Measurements from ENCODE around the gene PCDH18. TPM values are rescaled to one million over a fixed set of nuclear protein-coding genes. Genes with fewer than 3 reads are reported as not detected.
"Not testable (repeated sequence)": the region's sequence is repeated elsewhere in the genome, so short reads cannot be mapped to it uniquely, and the experiment has no call there.

Gene PCDH18, protein sequence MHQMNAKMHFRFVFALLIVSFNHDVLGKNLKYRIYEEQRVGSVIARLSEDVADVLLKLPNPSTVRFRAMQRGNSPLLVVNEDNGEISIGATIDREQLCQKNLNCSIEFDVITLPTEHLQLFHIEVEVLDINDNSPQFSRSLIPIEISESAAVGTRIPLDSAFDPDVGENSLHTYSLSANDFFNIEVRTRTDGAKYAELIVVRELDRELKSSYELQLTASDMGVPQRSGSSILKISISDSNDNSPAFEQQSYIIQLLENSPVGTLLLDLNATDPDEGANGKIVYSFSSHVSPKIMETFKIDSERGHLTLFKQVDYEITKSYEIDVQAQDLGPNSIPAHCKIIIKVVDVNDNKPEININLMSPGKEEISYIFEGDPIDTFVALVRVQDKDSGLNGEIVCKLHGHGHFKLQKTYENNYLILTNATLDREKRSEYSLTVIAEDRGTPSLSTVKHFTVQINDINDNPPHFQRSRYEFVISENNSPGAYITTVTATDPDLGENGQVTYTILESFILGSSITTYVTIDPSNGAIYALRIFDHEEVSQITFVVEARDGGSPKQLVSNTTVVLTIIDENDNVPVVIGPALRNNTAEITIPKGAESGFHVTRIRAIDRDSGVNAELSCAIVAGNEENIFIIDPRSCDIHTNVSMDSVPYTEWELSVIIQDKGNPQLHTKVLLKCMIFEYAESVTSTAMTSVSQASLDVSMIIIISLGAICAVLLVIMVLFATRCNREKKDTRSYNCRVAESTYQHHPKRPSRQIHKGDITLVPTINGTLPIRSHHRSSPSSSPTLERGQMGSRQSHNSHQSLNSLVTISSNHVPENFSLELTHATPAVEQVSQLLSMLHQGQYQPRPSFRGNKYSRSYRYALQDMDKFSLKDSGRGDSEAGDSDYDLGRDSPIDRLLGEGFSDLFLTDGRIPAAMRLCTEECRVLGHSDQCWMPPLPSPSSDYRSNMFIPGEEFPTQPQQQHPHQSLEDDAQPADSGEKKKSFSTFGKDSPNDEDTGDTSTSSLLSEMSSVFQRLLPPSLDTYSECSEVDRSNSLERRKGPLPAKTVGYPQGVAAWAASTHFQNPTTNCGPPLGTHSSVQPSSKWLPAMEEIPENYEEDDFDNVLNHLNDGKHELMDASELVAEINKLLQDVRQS
- under 0.01 TPM for total RNA-seq

- DNase-seq (ENCODE audit: low read depth in 2 of 3, low spot score in 2 of 3) = no peak
Measured at GRCh38 chr4:137531986-137532868, at the start of gene PCDH18. Gene PCDH18, minus strand, starts transcription at chr4:137532494. Its CDS starts 406 bp downstream, at chr4:137532088.

GRCh38 chr4:137576446-137576845 is 44.2 kb upstream of the PCDH18 start:
- no peak for DNase-seq (ENCODE audit: low read depth in 2 of 3, low spot score in 2 of 3)

- no peak for DNase-seq (ENCODE audit: low read depth in 2 of 3, low spot score in 2 of 3)
Measured at GRCh38 chr4:137572647-137573046, 40.4 kb upstream of the PCDH18 start.

DNA sequence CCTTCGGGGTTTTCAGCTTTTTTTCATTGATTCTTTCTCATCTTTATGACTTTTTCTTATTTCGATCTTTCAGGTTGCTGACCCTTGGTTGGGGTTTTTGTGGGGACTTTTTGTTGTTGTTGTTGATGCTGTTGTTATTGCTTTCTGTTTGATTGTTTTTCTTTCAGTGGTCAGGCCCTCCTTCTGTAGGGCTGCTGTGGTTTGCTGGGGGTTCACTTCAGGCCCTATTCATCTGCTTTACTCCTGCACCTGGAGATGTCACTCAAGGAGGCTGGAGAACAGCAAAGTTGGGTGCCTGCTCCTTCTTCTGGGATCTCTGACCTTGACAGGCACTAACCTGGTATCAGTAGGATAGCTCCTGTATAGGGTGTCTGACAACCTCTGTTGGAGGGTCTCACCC is 39.9 kb upstream of the PCDH18 start:
- no peak for DNase-seq (ENCODE audit: low read depth in 2 of 3, low spot score in 2 of 3)

DNA sequence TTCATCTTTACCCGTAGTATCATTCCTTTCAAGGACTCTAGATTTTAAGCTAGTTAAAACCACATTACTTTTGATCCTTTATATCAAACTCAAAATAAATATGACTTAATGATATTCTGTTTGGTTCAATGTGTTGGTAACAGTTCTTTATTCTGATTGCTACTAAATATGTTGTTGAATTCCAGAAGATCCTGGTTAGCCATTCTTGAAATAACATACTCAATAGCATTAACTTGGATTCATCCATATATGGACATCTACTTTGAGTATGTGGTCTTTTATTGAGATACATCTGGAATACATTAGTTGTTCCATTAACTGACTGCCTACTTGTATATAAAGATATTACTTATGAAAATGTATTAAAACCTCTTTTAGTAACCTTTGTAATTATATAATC is 27.5 kb upstream of the PCDH18 start:
- no peak for DNase-seq (ENCODE audit: low read depth in 2 of 3, low spot score in 2 of 3)

DNA sequence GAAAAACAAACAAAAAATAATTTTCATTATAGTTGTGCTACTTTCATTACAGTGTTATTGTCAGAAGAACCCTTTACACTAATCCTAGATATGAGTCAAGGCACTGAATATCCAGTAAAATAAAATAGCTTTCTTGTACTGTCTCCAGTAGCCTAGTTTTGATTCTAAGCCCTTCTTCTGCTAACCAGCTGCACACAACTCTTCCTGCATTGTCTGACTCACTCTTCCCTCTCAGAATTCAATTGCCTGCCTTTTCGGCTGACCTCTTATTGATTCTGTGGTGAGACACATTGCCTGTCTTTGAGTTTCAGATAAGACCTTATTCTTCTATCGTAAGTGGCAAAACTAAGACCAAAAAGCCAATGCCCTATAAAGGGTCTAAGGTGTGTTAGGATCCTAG is 26.7 kb upstream of the PCDH18 start:
- no peak for DNase-seq (ENCODE audit: low read depth in 2 of 3, low spot score in 2 of 3)

GRCh38 chr4:137545461-137545861 is 13.2 kb upstream of the PCDH18 start:
- DNase-seq (ENCODE audit: low read depth in 2 of 3, low spot score in 2 of 3) = no peak

DNA sequence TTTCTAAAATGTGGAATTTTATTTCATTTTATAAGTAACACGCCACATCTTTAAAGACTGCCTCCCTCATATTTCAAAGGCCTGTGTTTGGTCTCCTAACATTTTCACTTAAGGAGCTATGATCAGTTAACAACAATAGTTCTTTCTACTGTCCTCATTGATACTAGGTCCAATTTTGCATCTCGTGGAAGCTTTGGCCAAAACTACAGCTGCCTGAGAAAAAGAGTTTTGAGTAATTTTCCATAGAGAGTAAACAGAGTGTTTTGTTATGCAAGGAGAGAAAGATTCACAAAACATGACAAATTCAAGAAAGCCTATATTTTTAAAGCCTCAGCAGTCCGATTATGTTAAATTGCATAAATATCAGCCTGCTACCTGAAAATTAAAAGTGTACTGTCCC is 11.4 kb upstream of the PCDH18 start:
- DNase-seq (ENCODE audit: low read depth in 2 of 3, low spot score in 2 of 3) = no peak

- no peak for DNase-seq (ENCODE audit: low read depth in 2 of 3, low spot score in 2 of 3)
Measured at GRCh38 chr4:137543198-137543597, 10.9 kb upstream of the PCDH18 start.

- DNase-seq (ENCODE audit: low read depth in 2 of 3, low spot score in 2 of 3) = no peak
Measured at GRCh38 chr4:137541876-137542646, 9.8 kb upstream of the PCDH18 start.

DNA sequence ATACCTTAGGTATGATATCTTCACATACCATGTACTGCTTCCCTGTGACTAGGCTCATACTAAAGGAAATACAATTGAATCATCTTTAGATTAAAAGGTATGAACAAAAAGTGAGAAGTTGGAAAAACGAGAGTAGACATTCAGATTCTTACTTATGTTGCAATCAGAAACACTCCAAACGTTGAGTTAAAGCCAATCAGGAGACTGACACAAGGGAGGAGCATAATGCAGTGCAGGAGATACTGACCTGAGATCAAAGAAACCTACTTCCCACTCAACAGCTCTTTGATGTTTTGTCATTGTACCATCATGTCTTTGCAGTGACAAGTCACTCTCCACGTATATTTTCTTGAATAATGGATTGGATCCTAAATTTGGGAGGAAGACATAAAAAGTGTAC is 8.9 kb upstream of the PCDH18 start:
- DNase-seq (ENCODE audit: low read depth in 2 of 3, low spot score in 2 of 3) = no peak

- DNase-seq (ENCODE audit: low read depth in 2 of 3, low spot score in 2 of 3) = no peak
Measured at GRCh38 chr4:137540356-137540755, 8.1 kb upstream of the PCDH18 start.

GRCh38 chr4:137538526-137538925 is 6.2 kb upstream of the PCDH18 start:
- DNase-seq (ENCODE audit: low read depth in 2 of 3, low spot score in 2 of 3) = no peak

GRCh38 chr4:137537807-137538206 is 5.5 kb upstream of the PCDH18 start:
- not testable (repeated sequence) for DNase-seq (ENCODE audit: low read depth in 2 of 3, low spot score in 2 of 3)

DNA sequence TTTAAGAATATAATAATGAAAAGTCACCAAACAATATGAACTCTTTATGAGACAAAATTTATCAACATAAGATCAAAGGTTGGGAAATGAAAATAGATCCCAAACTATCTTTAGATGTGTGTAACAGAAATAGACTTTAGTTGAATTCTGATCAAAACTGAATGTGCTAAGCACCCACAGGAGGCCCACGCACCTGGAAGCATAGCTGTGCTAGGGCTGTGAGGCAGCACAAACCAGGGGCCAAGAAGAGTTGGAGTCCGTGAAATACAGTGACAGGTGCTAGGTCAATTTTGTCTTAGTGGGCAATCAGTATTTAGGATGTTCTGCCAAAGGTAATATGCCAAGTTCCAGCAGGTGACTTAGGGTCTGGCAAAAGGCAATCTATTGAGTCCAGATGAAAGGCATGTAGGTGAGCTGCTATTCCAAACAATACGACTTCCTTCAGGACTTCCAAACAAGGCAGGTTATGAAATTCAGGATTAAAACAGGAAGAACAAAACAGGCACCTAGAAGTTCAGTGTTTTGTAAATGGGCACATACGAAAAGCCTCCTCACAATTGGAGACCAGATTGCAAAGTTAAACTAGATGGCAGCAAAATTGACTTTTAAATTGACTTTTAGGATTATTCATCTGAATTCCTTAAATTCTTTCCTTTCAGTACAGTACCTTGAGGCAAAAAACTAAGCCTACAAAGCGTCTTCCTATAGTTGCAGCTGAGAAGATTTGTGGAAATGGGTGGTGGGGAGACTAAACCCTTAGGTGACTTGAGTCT is 4.7 kb upstream of the PCDH18 start:
- no peak for DNase-seq (ENCODE audit: low read depth in 2 of 3, low spot score in 2 of 3)

DNA sequence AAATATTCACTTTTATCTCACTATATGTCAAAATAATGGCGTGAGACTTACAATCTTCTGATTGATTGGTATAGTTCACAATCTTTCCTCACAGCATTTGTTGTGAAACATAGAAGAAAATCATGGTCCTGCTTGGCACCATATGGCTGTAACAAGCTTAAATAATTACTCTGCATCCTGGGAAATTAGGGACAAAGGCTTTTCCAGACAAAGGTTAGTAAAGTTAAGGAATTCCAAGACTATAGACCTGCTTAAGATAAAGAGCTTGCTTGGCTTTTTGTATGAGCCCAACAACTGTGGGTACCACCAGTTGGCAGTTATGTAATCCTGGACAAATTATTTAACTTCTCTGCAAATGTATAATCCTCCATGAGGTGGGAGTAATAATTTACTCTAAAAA is 3.4 kb upstream of the PCDH18 start:
- no peak for DNase-seq (ENCODE audit: low read depth in 2 of 3, low spot score in 2 of 3)

DNA sequence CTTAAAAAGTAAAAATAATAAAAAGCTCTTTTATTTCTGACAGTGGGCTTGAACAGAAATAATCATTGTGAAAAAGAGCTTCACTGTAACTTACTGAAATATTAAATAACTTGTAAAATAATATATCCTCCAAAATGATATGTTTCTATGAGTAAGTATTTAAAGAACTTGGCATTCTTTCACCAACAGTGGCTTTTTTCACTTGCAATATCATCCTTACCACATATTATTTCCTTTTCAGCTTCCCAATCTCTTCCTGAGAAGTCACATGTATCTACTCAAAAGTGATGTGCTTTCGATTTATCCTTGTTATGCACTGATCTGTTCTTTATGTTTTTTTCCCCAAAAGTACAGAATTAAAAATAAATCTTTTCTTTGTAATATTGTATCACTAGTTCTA is 2.2 kb upstream of the PCDH18 start:
- no peak for DNase-seq (ENCODE audit: low read depth in 2 of 3, low spot score in 2 of 3)

- no peak for DNase-seq (ENCODE audit: low read depth in 2 of 3, low spot score in 2 of 3)
Measured at GRCh38 chr4:137533855-137534254, 1.6 kb upstream of the PCDH18 start.

DNA sequence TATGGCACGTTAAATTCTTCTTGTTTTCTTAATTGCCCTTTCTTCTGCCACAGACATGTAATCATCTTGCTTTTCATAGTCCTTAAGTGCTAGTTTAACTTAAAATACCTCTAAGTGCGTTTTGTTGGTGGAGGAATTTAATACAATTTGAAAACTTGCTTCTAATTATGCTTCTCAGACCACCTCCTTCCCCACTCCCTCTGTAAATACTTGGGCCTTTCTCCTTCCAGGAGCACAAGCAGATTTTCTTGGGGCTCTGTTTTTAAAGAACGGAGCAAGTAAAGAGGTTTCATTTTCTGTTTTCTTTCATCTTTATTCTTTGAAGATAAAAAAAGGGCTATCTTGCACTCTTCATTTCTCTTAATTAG is 559 bp upstream of the PCDH18 start:
- DNase-seq (ENCODE audit: low read depth in 2 of 3, low spot score in 2 of 3) = no peak

Data from hematopoietic multipotent progenitor cell (in vitro differentiated cells).